Hematopoietic multipotent progenitor cell treated with erythropoietin and hydrocortisone succinate and interleukin-3 and kit ligand, for 6 days (in vitro differentiated cells): Measurements from ENCODE around the gene ARV1.
A peak's percentile ranks its signal among the peaks of the same experiment; 100 is the strongest.
"Not testable (repeated sequence)": the region's sequence is repeated elsewhere in the genome, so short reads cannot be mapped to it uniquely, and the experiment has no call there.

ENCODE experiments used
- DNase-seq: peaks from one replicate; pipeline ENCODE4 v3.0.0-alpha.2; 2015

The ARV1 gene

GRCh38 chr1:231020139-231020601, 41.3 kb downstream of the ARV1 start:
- DNase-seq: no peak

GRCh38 chr1:231020816-231021215, 41.9 kb downstream of the ARV1 start:
- DNase-seq: no peak

- no peak for DNase-seq
Measured at GRCh38 chr1:231021540-231022031, 42.7 kb downstream of the ARV1 start.

DNA sequence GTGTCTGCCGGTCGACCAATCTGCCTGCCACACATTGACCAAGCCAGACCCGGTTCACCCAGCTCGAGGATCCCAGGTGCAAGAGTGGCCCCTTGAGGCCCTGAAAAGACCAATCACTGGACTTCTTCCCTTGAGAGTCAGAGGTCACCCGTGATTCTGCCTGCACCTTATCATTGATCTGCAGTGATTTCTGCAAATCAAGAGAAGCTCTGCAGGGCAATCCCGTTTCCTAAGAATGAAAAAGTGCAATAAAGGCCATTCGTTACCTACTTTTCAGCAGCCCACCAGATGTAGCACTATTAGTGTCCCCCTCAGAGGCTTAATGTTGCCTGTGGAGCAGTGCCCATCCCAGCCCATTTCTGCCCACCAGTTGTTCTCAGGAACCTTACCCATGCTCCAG, 43.6 kb downstream of the ARV1 start:
- DNase-seq: not testable (repeated sequence)

GRCh38 chr1:231023150-231023549, 44.3 kb downstream of the ARV1 start:
- DNase-seq: no peak

DNA sequence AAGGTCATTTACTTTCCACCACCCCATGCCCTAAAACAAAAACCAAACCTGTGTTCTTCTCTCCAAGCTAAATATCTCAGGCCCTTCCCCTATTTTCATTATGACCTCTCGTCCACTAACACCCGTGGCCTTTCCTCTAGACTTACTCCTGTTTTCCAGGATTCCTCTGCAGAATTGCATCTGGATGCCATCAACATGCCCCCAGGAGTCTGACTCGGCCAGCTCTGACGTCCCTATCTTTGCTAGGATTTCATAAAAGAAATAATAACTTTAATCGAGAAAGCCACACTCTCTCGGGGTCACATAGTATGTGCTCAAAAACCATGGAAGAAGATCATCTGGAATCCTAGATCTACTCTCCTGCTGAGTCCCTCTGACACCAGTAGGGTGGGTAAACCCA, 47.7 kb downstream of the ARV1 start:
- DNase-seq: no peak

DNA sequence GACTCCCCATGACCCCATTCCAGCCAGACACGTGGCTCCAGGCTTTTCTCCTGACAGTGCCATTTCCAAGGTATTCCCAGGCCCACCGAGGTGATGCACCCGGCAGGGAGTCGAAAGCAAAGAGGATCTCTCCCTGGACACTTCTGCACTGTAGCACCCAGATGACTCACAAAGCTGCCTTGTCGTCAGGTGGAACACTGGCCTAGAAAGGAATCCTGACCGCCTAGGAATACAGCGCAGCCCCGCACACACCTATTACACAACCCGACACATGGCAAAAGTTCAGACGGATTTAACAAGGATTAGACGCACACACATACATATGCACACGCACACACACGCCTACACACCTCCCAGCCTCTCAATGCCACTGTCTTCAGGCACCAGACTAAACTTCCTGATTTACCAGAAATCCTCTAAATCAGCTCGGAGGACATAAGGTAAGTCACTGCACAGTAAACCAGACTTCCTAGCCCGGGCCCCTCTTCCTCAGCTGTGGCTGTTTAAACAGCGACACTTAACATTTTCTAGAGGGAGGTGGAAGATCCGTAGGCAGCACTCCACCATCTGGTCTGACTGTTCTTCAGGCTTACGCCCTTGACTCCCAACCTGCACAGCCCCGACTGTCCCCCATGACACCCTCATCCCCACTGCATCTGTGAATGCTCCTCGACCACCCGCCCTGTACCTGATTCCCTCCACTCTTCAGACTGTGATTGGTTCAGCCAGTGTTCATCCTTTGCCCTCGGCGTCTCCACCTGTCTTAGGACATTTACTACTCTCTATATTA, 48.4 kb downstream of the ARV1 start:
- DNase-seq: no peak

- no peak for DNase-seq
Measured at GRCh38 chr1:231027971-231028370, 49.1 kb downstream of the ARV1 start.

DNA sequence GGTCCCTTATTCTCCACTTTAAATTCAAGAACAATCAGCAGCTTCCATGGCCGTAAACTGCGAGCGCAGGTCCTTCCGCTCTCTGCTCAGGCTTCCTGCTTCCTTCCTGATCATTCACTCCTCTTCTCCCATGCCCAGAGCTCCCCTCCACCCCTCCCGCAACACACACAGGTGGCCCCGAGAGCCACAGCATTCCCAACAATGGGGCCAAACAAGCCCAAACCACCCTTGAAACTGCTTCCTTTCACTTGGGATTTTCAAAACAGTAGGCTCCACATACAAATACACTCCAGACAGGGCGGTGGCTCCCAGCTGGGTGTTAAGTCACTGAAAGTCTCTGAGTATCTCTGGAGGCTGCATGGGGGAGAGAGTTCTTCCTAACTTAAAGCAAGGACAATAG, 49.8 kb downstream of the ARV1 start:
- peak; percentile 32 for DNase-seq

GRCh38 chr1:231029247-231029646, 50.4 kb downstream of the ARV1 start:
- not testable (repeated sequence) for DNase-seq

- DNase-seq: no peak
Measured at GRCh38 chr1:231029841-231030240, 50.9 kb downstream of the ARV1 start.

GRCh38 chr1:231032963-231033362, 54.1 kb downstream of the ARV1 start:
- no peak for DNase-seq

GRCh38 chr1:231035799-231036198, 56.9 kb downstream of the ARV1 start:
- DNase-seq: no peak

DNA sequence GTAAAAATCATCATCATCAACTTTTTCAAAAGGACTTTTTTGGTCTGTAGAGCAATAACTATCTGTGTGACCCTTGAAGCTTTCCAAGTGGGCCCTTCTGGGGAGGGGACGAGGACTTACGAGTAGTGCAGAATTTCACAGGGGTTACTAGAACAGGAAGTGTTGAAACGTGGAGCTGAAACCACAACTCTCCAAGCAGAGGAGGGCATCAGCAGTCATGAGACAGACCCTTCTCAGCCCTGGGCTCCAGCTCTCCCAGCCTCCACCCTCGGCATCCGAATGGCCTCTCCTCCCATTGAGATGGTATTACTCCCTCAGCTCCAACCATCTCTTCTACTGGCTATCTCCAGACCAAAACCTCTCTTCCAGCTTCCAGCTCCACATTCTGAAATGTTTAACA, 57.5 kb downstream of the ARV1 start:
- DNase-seq: peak; percentile 70

GRCh38 chr1:231037585-231038517, 59.0 kb downstream of the ARV1 start:
- DNase-seq: peak; percentile 33

DNA sequence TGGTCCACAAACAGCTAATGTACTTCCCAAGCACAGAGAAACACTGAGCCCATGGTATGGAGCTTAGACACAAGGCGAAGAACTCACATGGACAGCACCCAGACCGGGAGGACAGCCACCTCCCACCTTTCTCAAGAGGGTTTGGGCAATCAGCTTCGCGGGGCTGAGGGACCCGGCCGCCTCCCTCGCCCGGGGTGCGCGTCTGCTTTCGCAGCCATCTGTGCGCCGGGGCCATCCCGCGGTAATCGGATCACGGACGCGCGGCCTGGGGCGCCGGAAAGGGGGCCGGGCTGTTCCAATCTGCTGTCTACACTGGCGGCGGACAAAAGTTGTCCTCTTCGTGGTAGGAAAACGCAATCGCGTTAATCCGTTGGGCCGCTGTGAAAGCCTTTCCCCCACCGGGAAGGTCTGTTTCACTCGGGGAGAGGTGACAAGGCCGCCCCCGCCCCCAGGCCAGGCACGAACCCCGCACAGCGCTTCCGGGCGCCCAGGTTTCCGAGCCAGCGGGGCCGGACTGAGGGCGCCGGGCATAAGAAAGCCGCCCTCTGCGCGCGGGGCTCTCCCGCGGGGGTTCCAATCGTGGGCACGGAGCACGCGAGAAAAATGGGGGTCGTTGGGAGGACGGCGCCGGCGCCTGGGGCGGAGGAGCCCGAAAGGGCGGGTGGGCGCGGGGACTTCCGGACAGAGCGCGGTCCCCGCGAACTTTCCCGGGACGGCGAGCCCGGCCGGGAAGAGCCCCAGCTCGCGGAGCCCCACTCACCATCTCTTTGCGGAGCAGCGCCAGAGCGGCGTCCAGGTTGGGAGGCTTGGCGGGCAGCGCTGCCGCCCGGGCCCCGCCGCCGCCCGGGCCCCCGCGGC, 60.5 kb downstream of the ARV1 start:
- peak; percentile 57 for DNase-seq

GRCh38 chr1:231040019-231040799, 61.3 kb downstream of the ARV1 start, which contains the start of gene FAM89A:
FAM89A (minus strand) TSS chr1:231040254; CDS start chr1:231040211, 43 bp downstream.
- DNase-seq: peak; percentile 79

DNA sequence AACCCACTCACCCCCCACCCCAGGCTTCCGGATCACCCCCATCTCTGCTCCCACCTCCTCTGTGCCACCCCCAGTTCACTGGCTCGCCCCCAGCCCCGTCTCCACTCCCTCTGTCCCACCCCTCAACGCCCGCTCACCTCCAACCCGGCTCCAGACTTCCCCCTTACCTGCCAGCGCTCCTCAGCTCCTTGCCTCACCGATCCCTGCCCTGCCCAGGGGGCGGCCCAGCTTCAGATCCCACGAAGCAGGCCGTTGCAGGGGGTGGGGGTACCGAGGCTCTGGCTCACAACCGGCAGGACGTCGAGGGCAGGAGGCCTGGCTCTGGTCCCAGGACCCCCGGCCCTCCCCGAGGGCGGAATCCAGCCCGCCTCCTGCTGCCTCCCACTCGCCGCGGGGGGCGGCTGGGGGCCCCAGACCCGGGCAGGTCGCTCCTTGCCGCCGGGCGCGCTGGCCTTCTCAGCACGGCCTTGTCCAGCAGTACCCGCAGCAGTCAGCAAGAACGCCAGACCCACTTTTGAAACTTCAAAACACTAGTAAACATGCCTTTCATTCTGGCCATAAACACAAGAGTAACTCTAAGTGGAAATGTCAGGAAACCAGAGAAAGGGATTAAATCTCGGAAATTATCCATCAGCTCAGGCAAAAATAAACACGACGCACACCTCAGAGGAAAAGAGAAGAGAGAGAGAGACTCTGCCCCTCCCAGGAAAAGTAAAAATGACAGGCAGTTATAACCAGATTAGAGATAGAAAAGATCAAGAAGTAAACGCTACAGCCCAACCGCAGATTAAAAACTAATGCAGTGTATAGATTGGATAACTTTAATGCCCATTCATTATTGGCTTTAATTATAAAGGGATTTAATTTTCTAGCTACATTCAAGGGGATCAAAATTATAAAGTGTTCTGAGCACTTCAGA, 62.2 kb downstream of the ARV1 start:
- peak; percentile 80 for DNase-seq

DNA sequence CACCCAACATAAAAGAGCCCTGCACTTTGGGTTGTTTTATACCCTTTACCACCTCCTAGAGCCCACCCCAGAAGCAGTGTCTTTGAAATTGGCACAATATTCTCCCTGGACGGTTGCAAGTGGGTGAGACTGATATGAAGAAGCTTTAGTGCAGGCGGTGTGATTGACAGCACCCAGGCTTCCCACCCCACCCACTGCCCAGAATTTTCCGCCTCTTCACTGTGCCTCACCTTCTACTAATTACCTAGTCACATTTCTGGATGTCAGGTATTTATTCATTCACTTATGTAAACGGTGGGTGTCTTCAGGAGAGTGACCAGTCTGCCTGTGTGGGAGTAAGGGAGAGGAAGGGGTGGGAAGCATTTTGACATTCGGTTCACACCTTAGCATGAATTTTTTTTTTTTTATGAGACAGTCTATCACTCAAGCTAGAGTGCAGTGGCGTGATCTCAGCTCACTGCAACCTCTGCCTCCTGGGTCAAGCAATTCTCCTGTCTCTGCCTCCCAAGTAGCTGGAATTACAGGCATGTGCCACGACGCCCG, 62.9 kb downstream of the ARV1 start:
- peak; percentile 89 for DNase-seq

- DNase-seq: no peak
Measured at GRCh38 chr1:231044588-231044987, 65.7 kb downstream of the ARV1 start.
